H9 (cell line): ENCODE measurements around the gene PAQR3. TPM values are rescaled to one million over a fixed set of nuclear protein-coding genes. Genes with fewer than 3 reads are reported as not detected.

Source experiments
- DNase-seq: peaks from one replicate; pipeline ENCODE4 v3.0.0-alpha.2; 2017
- H2AFZ ChIP-seq: one replicate; pipeline ENCODE4 v1.6.1; 2013; ENCODE audit warnings: mild to moderate bottlenecking, low read length, control low read depth, moderate library complexity
- H2AK5ac ChIP-seq: 2 replicates; pipeline ENCODE4 v1.6.1; 2013; ENCODE audit warnings: low read length, control low read depth, mixed read lengths; ENCODE audit not compliant: insufficient read length
- H2BK120ac ChIP-seq: one replicate; pipeline ENCODE4 v1.6.1; 2013; ENCODE audit warnings: low read depth, mild to moderate bottlenecking, low read length, control low read depth, inconsistent platforms; ENCODE audit not compliant: poor library complexity, severe bottlenecking
- H2BK12ac ChIP-seq: 2 replicates; pipeline ENCODE4 v1.6.1; 2013; ENCODE audit warnings: low read length, control low read depth, mixed read lengths, low read depth; ENCODE audit not compliant: insufficient read length
- H2BK15ac ChIP-seq: 2 replicates; pipeline ENCODE4 v1.6.1; 2013; ENCODE audit warnings: low read depth, low read length, control low read depth
- H2BK20ac ChIP-seq: one replicate; pipeline ENCODE4 v1.6.1; 2013; ENCODE audit warnings: low read depth, mild to moderate bottlenecking, low read length, control low read depth, inconsistent platforms; ENCODE audit not compliant: poor library complexity, severe bottlenecking
- H2BK5ac ChIP-seq: 2 replicates; pipeline ENCODE4 v1.6.1; 2013; ENCODE audit warnings: low read length, control low read depth, mixed read lengths; ENCODE audit not compliant: insufficient read length
- H3K14ac ChIP-seq: 2 replicates; pipeline ENCODE4 v1.6.1; 2013; ENCODE audit warnings: low read length, control low read depth; ENCODE audit not compliant: insufficient read depth
- H3K18ac ChIP-seq: 2 replicates; pipeline ENCODE4 v1.6.1; 2013; ENCODE audit warnings: low read depth, mild to moderate bottlenecking, mixed read lengths, low read length, control low read depth; ENCODE audit not compliant: insufficient read length
- H3K23ac ChIP-seq: 2 replicates; pipeline ENCODE4 v1.6.1; 2013; ENCODE audit warnings: low read length, control low read depth, mixed read lengths, low read depth; ENCODE audit not compliant: insufficient read length
- H3K23me2 ChIP-seq: 2 replicates; pipeline ENCODE4 v1.6.1; 2013; ENCODE audit warnings: low read depth, mild to moderate bottlenecking, mixed read lengths, low read length, control low read depth; ENCODE audit not compliant: insufficient read length, poor library complexity, severe bottlenecking
- H3K27ac ChIP-seq: 2 replicates; pipeline ENCODE4 v1.5.1; 2013; ENCODE audit warnings: low read length, control low read depth, mixed read lengths, low read depth; ENCODE audit not compliant: insufficient read length
- H3K27me3 ChIP-seq: 2 replicates; pipeline ENCODE4 v1.6.1; 2013; ENCODE audit warnings: low read length, control low read depth, inconsistent platforms; ENCODE audit not compliant: insufficient read depth
- H3K4ac ChIP-seq: 2 replicates; pipeline ENCODE4 v1.6.1; 2013; ENCODE audit warnings: low read depth, mild to moderate bottlenecking, control low read depth, inconsistent platforms, low read length, moderate library complexity
- H3K4me1 ChIP-seq: 2 replicates; pipeline ENCODE4 v1.6.1; 2013; ENCODE audit warnings: low read length, control low read depth, inconsistent platforms; ENCODE audit not compliant: insufficient read depth
- H3K4me2 ChIP-seq: 2 replicates; pipeline ENCODE4 v1.6.1; 2013; ENCODE audit warnings: low read length, control low read depth, mixed read lengths; ENCODE audit not compliant: insufficient read length, insufficient read depth
- H3K56ac ChIP-seq: 2 replicates; pipeline ENCODE4 v1.6.1; 2013; ENCODE audit warnings: low read depth, mild to moderate bottlenecking, mixed read lengths, low read length, control low read depth; ENCODE audit not compliant: insufficient read length
- H3K79me1 ChIP-seq: 2 replicates; pipeline ENCODE4 v1.6.1; 2013; ENCODE audit warnings: low read depth, mild to moderate bottlenecking, moderate library complexity, low read length, control low read depth, inconsistent platforms; ENCODE audit not compliant: insufficient read depth, poor library complexity, severe bottlenecking
- H3K79me2 ChIP-seq: 2 replicates; pipeline ENCODE4 v1.6.1; 2013; ENCODE audit warnings: low read length, control low read depth, inconsistent platforms; ENCODE audit not compliant: insufficient read depth
- H3K9ac ChIP-seq: 2 replicates; pipeline ENCODE4 v1.6.1; 2013; ENCODE audit warnings: low read length, control low read depth, mixed read lengths; ENCODE audit not compliant: insufficient read length; ENCODE audit errors: extremely low read depth
- H3K9me3 ChIP-seq: one replicate; pipeline ENCODE4 v1.6.1; 2013; ENCODE audit warnings: low read depth, low read length, inconsistent platforms; ENCODE audit not compliant: control insufficient read depth
- H3T11ph ChIP-seq: one replicate; pipeline ENCODE4 v1.6.1; 2013; ENCODE audit warnings: mild to moderate bottlenecking, low read length, control low read depth, inconsistent platforms
- H4K20me1 ChIP-seq: one replicate; pipeline ENCODE4 v1.6.1; 2013; ENCODE audit not compliant: control insufficient read depth, insufficient read length, insufficient read depth
- H4K5ac ChIP-seq: 2 replicates; pipeline ENCODE4 v1.6.1; 2013; ENCODE audit warnings: low read depth, mild to moderate bottlenecking, mixed read lengths, low read length, control low read depth; ENCODE audit not compliant: insufficient read length
- H4K8ac ChIP-seq: replicated peaks from 2 replicates; pipeline ENCODE4 v1.6.1; 2013; ENCODE audit warnings: low read length, control low read depth, mixed read lengths, low read depth; ENCODE audit not compliant: insufficient read length
- H4K91ac ChIP-seq: 2 replicates; pipeline ENCODE4 v1.6.1; 2013; ENCODE audit warnings: low read depth, mild to moderate bottlenecking, moderate library complexity, mixed read lengths, low read length, control low read depth; ENCODE audit not compliant: insufficient read length
- H3K27ac Mint-ChIP-seq, 3 experiments: 2 replicates in 2 of 3; 3 replicates in 1 of 3; pipeline ENCODE4 v1.8.0; 2020 to 2021; ENCODE audit warnings: mixed read lengths in 3 of 3, mild to moderate bottlenecking in 1 of 3, moderate library complexity in 1 of 3
- H3K27me3 Mint-ChIP-seq: 2 replicates; pipeline ENCODE4 v1.8.0; 2021; ENCODE audit warnings: low read depth, mild to moderate bottlenecking, moderate library complexity, mixed read lengths
- H3K36me3 Mint-ChIP-seq, 3 experiments: 2 replicates in 2 of 3; 3 replicates in 1 of 3; pipeline ENCODE4 v1.8.0; 2020 to 2021; ENCODE audit warnings: low read depth in 3 of 3, mixed read lengths in 3 of 3; ENCODE audit not compliant: insufficient read depth in 1 of 3
- H3K4me1 Mint-ChIP-seq, 2 experiments: 2 replicates each; pipeline ENCODE4 v1.8.0; 2020; ENCODE audit warnings: mixed read lengths in 2 of 2
- H3K4me3 Mint-ChIP-seq, 2 experiments: 2 replicates in 1 of 2; 3 replicates in 1 of 2; pipeline ENCODE4 v1.8.0; 2020 to 2021; ENCODE audit warnings: mild to moderate bottlenecking in 2 of 2, mixed read lengths in 2 of 2, moderate library complexity in 1 of 2
- H3K9me3 Mint-ChIP-seq, 2 experiments: 2 replicates in 1 of 2; 3 replicates in 1 of 2; pipeline ENCODE4 v1.8.0; 2020; ENCODE audit warnings: mild to moderate bottlenecking in 2 of 2, mixed read lengths in 2 of 2, moderate library complexity in 1 of 2
- WGBS: extraction: QIAGEN DNeasy Blood & Tissue Kit; methylation state at CpG from one replicate; pipeline ENCODE4 v1.1.7; 2013; ENCODE audit warnings: missing lambda C conversion rate, low lambda C conversion rate, mixed read lengths; ENCODE audit not compliant: insufficient read length; ENCODE audit errors: extremely low coverage; 5-methylcytosine and 5-hydroxymethylcytosine counted together
- total RNA-seq: library from RNA; stranded (reverse); gene quantifications from 2 replicates; pipeline ENCODE4 v1.2.1, GENCODE V29; 2021
- TF ChIP-seq, protein P1 (sequence below): fragments of 200-600 bp; sonication (generic); conservative IDR thresholded peaks from 3 replicates; pipeline ENCODE4 v1.8.0; 2021; ENCODE audit warnings: antibody characterized with exemption, mild to moderate bottlenecking

Gene PAQR3
- total RNA-seq, 1 experiment from 2014 or later, result 26.3 TPM

- H2BK20ac ChIP-seq, result no peak overlapping the region
Measured at GRCh38 chr4:78975865-78976264, 36.6 kb upstream of the PAQR3 start.

More at GRCh38 chr4:78975865-78976264, 36.6 kb upstream of the PAQR3 start:
- Mint-ChIP-seq H3K27me3 (no peaks in the 10 kb centered on the region; the same call in 1 of the 2 replicates), H3K4me1 (peaks cover 4 to 15% of the 10 kb centered on the region in 2 experiments; a peak in 3 of 4 replicates), H3K9me3 (peaks cover 1 to 3% of the 10 kb centered on the region in 2 experiments; a peak in 2 of 5 replicates), H3K4me3 (no peak overlapping the region), H3K36me3 (no peaks in the 10 kb centered on the region; a peak in 1 of 7 replicates), H3K27ac (no peak overlapping the region)
- Histone ChIP-seq H3K79me1 (no peaks in the 10 kb centered on the region), H3K4ac (no peak overlapping the region), H2AFZ (no peak overlapping the region), H3K27ac (no peak overlapping the region), H3T11ph (no peak overlapping the region), H2BK120ac (no peak overlapping the region), H4K5ac (no peak overlapping the region), H3K27me3 (no peaks in the 10 kb centered on the region), H3K9ac (no peak overlapping the region), H3K14ac (no peak overlapping the region), H2BK15ac (no peak overlapping the region), H3K23me2 (no peaks in the 10 kb centered on the region), H2BK12ac (no peak overlapping the region), H3K18ac (no peak overlapping the region), H3K79me2 (no peaks in the 10 kb centered on the region), H2AK5ac (no peak overlapping the region), H2BK5ac (no peak overlapping the region), H4K91ac (no peak overlapping the region), H3K56ac (no peak overlapping the region), H4K8ac (no peak overlapping the region), H3K23ac (no peak overlapping the region), H4K20me1 (no peaks in the 10 kb centered on the region), H3K4me2 (no peak overlapping the region), H3K4me1 (no peaks in the 10 kb centered on the region), H3K9me3 (no peaks in the 10 kb centered on the region)
- WGBS, result no CpG with 5 or more reads among the region's 2 CpGs
- DNase-seq, result no peak
- TF ChIP-seq, protein P1, sequence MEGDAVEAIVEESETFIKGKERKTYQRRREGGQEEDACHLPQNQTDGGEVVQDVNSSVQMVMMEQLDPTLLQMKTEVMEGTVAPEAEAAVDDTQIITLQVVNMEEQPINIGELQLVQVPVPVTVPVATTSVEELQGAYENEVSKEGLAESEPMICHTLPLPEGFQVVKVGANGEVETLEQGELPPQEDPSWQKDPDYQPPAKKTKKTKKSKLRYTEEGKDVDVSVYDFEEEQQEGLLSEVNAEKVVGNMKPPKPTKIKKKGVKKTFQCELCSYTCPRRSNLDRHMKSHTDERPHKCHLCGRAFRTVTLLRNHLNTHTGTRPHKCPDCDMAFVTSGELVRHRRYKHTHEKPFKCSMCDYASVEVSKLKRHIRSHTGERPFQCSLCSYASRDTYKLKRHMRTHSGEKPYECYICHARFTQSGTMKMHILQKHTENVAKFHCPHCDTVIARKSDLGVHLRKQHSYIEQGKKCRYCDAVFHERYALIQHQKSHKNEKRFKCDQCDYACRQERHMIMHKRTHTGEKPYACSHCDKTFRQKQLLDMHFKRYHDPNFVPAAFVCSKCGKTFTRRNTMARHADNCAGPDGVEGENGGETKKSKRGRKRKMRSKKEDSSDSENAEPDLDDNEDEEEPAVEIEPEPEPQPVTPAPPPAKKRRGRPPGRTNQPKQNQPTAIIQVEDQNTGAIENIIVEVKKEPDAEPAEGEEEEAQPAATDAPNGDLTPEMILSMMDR, result no peak
